ENCODE results near the gene SYT6. TPM values are rescaled to one million over a fixed set of nuclear protein-coding genes. Genes with fewer than 3 reads are reported as not detected.

Gene SYT6
- total RNA-seq, 1 donor = not detected

DNA sequence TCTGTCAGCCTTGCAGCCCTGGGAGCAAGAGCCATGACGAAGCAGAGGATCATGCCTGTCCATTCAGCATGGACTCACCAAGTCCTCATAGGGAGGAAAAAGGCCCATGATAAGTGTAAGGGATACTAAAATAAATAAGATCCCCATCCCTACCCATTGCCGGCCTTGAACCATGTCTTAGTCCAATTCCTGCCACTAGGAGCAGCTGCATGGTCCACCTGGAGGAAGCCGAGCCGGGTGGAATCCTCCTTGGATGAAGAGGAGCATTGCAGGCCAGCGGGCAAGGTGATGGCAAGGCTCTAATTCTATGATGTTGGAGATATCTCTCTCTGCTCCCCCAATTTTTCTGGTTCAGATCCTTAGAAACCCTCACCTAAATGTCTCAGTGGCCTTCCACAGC lies 38.7 kb upstream of the SYT6 start:
- H3K4me3 ChIP-seq (ENCODE audit: low read depth, low read length) = no peak overlapping the region
- no peak for DNase-seq (ENCODE audit: low read depth)
- TF ChIP-seq, protein P1, sequence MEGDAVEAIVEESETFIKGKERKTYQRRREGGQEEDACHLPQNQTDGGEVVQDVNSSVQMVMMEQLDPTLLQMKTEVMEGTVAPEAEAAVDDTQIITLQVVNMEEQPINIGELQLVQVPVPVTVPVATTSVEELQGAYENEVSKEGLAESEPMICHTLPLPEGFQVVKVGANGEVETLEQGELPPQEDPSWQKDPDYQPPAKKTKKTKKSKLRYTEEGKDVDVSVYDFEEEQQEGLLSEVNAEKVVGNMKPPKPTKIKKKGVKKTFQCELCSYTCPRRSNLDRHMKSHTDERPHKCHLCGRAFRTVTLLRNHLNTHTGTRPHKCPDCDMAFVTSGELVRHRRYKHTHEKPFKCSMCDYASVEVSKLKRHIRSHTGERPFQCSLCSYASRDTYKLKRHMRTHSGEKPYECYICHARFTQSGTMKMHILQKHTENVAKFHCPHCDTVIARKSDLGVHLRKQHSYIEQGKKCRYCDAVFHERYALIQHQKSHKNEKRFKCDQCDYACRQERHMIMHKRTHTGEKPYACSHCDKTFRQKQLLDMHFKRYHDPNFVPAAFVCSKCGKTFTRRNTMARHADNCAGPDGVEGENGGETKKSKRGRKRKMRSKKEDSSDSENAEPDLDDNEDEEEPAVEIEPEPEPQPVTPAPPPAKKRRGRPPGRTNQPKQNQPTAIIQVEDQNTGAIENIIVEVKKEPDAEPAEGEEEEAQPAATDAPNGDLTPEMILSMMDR (IDR thresholded peaks at IDR 0.05; ENCODE audit: insufficient read depth, low read length) = no peak

DNA sequence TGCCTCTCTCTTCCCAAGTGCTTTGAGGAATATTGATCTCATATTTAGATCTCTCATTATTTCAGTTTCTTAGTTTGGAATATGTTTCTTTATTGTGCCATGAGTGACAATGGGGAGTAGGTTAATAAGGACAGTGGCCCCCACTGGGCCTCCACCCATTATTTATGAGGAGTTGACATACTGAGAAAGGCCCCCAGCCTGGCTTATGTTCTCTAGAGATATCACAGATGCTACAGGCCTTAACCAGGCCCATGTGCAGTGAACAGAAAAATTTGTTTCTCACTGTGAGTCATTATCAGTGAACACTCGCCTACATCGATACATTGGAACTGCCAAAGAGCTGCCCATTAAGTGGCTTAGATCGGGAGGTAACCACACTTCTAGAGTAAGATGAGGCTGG lies 35.7 kb upstream of the SYT6 start:
- no peak for DNase-seq (ENCODE audit: low read depth)
- H3K4me3 ChIP-seq (ENCODE audit: low read depth, low read length) = no peak overlapping the region
- TF ChIP-seq, protein P1 (IDR thresholded peaks at IDR 0.05; ENCODE audit: insufficient read depth, low read length) = no peak

DNA sequence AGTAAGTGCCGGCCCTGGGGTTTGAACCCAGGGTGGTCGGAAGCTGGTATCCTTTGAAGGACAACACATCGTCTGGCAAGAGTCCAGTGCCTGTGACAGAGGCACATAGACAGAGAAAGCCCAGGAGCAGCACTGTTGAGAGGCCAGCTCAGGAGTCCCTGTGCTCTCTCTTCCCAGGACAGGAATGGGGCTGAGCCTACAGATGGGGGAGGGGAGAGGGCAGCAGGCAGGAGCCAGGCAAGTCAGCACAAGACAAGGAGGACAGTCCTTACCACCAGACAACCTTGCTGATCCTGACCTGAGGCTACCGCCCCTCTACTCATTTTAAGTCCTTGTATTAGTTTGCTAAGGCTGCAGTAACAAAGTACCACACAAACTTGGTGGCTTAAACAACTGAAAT lies 27.7 kb upstream of the SYT6 start:
- DNase-seq (ENCODE audit: low read depth) = no peak
- H3K4me3 ChIP-seq (ENCODE audit: low read depth, low read length) = no peak overlapping the region
- TF ChIP-seq, protein P1 (IDR thresholded peaks at IDR 0.05; ENCODE audit: insufficient read depth, low read length) = no peak

DNA sequence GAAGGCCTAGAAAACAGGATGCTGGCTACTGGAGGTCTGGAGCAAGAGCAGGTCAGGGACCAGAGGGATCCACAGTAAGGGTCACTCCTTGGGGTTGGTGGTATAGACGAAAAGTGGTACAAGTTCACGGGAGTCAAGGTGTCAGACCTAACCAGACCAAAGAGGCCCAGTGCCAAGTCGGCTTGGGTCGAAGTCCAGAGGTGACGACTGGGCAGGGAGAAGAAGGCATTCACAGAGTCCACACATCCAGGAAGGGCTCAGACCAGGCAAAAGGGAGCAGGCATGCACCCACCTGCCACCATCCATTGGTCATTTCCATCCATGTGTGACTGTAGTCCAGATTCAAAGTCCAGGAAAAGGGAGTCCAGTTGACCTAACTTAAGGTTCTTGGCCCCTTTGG lies 27.1 kb upstream of the SYT6 start:
- no peak for DNase-seq (ENCODE audit: low read depth)
- no peak overlapping the region for H3K4me3 ChIP-seq (ENCODE audit: low read depth, low read length)
- TF ChIP-seq, protein P1 (IDR thresholded peaks at IDR 0.05; ENCODE audit: insufficient read depth, low read length) = no peak

DNA sequence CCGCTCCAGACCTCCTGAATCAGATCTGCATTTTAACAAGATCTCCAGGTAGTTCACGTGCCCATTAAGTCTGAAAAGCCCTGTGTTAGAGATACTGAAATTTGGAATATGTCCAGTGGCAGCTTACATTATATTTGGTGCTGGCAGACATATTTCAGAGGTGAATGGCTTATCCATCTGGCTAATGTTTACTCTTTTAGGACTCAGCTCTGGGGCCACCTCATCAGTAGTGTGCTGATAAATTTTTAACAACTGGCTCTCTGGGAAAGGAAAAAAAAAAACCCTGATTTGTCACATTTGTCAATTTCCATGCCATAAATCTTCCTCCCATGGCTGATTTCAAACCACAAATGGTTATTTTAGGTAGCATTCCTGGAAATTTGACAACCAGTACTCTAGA lies 25.3 kb upstream of the SYT6 start:
- DNase-seq (ENCODE audit: low read depth) = no peak
- TF ChIP-seq, protein P1 (IDR thresholded peaks at IDR 0.05; ENCODE audit: insufficient read depth, low read length) = no peak
- no peak overlapping the region for H3K4me3 ChIP-seq (ENCODE audit: low read depth, low read length)

DNA sequence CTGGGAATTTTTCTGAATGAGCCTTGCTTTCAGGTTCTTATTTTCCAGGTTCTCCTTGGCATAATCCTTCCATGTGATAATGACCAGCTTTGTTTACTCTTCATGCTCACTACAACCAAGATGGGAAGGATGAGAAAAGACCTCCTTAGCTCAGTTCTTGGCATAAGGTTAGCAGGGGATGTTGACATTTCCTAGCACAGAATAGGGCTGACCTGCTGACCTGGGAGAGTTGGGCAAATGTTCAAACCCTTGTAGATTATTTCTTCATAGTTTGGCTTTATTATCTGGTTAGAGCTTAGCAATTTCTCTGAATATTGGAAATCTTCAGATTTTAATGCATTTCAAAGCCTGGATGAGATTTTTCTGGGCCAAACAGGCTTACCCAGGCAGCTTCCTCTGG lies 23.6 kb upstream of the SYT6 start:
- TF ChIP-seq, protein P1 (IDR thresholded peaks at IDR 0.05; ENCODE audit: insufficient read depth, low read length) = no peak
- no peak overlapping the region for H3K4me3 ChIP-seq (ENCODE audit: low read depth, low read length)
- no peak for DNase-seq (ENCODE audit: low read depth)

DNA sequence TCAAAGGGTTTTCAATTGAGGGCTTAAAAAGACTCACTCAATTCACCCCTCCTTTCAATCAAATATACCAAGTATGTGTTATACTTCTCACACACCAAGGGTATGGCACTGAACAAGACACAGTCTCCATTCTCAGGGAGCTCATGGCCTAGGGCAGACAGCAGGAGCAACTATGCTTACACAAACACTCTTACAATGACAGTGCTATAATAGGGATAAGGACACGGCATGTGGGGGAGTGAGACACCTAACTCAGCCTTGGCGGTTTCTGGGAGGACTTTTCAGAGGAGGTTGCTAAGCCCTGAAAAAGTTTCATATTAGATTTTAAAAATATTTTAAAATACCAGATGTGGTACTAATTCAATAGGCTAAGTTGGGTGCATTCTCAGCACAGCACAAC lies 22.7 kb upstream of the SYT6 start:
- DNase-seq (ENCODE audit: low read depth) = no peak
- no peak overlapping the region for H3K4me3 ChIP-seq (ENCODE audit: low read depth, low read length)
- TF ChIP-seq, protein P1 (IDR thresholded peaks at IDR 0.05; ENCODE audit: insufficient read depth, low read length) = no peak
